SKM-1 treated with dmso at 0.1 percent for 144 hours (cell line): ENCODE measurements around the gene APEX1.

Experiments
- DNase-seq: peaks from one replicate; lab custom pipeline; 2025; ENCODE audit not compliant: unreplicated experiment; lab: John Stamatoyannopoulos, UW

APEX1 gene

DNA sequence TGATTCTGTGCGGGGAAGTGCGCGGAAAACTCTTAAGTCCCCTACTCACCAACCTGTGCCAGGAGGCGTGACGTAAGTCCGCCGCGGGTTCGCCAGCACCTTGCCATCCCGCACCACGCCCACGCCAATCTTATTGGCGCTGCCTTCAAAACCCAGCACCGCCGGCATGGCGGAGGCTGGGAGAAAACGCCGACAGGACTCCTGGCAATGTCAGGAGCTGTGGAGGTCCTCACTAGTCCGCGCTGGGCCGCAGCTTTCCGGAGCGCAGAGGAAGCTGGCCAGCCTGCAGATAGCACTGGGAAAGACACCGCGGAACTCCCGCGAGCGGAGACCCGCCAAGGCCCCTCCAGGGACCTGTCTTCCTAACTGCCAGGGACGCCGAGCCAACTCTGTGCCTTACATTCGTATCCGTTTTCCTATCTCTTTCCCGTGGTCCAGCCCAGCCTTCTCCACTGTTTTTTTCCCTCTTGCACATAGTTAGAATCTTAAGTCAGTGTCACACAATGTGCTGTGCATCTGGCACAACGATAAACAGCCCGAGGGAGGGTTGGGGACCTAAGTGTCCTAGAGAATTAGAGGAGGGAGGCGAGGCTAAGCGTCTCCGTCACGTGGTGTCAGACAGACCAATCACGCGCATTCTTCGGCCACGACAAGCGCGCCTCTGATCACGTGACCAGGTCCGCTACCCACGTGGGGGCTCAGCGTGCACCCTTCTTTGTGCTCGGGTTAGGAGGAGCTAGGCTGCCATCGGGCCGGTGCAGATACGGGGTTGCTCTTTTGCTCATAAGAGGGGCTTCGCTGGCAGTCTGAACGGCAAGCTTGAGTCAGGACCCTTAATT lies at the start of gene APEX1, which contains the start of gene OSGEP:
APEX1 (plus strand) TSS at position 711 of the 839 bp plus-strand sequence. CDS start 420 bp downstream, outside the sequence.
OSGEP (minus strand) TSS at position 297 of the 839 bp plus-strand sequence; CDS start at position 168, 129 bp downstream.
- peak; percentile 86 for DNase-seq

DNA sequence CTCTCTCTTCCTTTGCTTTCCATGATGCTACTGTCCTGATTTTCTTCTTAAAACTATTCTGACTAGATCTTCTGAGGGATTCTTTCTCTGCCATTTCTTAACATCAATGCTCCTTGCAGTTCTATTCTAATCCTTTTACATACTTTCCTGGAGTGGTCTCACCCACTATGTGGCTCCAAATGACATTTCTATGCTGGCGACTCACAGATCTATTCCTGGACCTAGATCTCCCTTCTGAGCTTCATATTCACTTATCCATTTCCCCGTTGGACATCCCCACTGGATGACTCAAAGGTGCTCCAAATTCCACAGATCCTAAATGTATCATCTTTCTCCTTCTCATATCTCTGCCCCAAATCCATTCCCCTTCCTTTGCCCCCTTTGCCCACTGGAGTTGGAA lies 45.8 kb upstream of the APEX1 start:
- no peak for DNase-seq

DNA sequence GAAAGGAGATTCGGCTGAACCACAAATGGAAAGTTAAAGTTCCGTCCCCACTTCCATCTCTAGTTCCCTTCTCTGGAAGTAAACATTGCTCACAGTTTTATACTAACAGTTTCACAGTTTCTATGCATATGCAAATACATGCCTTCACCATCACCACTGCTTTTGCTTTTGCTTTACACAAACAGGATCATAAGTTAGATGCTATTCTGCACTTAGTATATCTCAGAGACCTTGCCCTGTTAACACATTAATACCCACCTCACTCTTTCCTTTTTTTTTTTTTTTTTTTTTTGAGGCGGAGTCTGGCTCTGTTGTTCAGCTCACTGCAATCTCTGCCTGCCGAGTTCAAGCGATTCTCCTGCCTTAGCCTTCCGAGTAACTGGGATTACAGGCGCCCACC lies 42.6 kb upstream of the APEX1 start:
- DNase-seq: no peak

DNA sequence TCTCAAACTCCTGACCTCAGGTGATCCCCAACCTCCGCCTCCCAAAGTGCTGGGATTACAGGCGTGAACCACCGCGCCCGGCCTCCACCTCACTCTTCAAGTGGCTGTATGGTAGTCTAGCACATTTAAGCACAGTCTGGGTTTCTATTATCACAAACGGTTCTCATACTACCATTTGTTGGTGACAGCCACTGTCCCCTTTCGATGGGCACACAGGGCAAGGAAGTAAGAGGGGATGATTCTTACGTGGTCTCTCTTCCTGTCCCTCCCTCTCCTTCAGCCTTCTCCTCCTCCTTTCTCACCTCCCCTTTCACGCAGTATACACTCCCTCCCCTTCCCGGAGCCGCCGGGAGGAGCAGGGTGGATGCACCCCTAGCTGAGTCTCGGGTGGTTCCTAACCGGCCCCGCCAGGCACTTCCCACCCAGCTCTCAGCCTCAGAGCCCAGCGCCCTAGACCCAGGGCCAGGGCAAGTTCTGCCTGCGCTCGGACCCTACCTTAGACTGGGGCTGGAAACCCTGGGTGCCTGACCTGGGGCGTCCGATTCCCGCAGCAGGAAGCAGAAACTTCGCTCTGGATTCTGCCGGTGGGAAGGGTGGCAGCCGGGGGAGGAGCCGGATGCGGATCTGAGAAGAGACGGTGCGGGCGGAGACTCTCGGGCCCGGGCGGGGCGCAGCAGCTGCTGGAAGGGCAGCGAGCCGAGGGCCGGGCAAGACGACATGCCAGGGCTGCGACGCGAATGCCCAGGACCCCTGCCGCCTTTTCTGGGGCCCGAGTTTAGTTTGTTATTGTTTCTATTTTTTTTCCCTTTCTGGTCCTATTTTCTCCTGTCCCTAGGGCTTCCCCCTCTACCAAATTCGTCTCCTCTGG lies 41.9 kb upstream of the APEX1 start, which contains the start of gene TEP1:
TEP1 (minus strand) TSS at position 626 of the 868 bp plus-strand sequence. CDS start 5,062 bp downstream, outside the sequence.
- peak; percentile 15 for DNase-seq

DNA sequence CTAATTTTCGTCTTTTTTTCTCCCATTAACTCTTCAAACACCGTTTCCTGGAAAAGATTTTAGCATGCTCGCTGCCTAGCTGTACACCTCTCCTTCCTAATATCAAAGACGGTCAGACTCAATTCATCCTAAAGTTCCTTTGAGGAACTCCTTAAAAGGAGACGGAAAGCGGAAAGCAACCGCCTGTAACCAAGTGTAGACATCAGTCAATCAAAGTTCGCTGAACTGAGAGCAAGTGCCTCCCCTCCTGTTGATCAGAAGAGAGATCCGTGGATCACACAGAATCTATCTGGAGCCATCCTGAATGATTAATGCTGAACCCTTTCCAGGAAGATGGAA lies 41.3 kb upstream of the APEX1 start:
- DNase-seq: no peak

DNA sequence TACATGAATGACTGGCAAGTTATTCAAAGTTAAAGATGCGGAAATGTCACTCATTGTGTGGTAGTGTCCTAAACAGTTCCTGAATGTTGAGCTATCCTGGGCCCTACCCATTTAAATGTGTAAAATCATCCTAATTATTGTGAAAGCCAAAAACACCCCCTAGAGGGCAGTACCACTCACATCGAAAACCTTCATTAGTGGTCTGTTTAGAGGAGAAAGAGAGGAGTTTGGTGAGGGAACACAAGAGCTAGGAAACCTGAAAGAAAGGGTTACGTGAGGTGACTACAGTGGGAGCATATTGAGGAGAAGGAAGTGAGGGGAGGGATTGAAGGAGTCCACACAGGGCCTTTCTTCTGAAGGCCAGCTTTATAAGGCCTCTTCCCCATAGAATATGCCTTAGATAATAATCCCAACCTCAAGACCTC lies 39.2 kb upstream of the APEX1 start:
- DNase-seq: peak; percentile 42

DNA sequence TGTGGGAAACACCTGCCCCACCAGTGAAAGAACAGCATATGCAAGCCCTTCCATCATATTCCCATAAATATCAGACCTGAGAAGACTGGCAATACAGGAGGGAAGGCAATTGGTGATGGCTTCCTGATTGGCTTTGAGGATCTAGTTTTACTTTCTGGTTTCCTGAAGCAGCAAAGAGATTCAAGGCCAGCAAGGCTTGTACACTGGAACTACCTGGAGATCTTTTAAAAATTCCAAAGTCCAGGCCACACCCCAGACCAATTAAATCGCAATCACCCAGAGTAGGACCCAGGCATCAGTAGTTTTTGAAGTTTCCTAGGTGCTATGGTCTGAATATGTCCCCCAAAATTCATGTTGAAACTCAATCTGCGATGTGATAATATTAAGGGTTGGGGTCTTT lies 38.8 kb upstream of the APEX1 start:
- no peak for DNase-seq

DNA sequence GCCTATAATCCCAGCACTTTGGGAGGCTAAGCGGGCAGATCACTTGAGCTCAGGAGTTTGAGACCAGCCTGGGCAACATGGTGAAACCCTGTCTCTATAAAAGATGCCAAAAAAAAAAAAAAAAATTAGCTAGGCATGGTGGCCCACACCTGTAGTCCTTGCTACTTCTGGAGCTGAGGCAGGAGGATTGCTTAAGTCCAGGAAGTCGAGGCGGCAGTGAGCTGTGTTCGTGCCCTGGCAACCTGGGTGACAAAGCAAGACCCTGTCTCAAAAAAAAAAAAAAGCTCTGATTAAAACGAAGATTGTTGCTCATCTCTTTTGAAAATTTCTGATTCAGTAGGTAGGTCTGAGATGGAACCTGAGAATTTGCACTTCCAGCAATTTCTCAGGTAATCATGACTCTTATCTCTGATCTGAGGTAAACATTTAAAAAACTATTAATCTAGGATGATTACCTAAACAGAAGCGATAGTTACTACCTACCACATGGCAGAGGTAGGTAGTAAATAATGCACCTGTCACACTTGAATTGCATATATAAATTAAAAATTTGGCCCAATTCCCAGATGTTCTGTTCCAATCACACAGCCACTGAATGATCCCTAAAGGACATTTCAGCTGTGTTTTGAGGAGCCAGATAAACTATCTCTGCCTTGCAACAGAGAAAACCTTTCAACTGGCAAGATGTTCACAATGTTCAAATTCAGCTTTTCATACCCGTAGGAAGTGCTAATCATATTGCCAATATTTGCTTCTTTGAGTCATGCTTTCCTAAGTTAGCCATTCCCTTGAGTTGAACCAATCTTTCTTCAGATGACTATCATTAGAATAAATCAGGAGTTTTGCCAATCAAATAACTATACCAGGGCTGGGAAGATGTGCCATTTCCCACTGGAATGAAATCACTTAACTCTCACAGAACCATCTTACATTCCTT lies 37.5 kb upstream of the APEX1 start:
- DNase-seq: no peak

DNA sequence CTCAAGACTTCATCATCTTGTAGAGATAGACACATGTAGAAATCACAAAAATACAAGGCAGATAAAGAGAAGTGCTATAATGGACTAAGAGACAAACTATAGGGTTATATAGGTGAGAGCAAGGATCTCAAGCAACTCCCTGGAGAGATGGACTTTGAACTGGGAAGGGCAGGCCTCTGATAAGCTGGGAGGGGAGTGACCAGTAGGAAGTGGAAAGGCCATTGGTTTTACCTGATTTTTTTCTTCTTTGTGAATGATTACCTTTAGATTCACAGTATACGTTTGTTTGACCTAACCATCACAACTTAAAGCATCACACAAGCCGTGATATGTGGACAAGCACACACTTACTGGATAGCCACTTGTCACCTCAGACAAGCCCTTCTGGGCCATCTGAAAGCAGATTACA lies 36.5 kb upstream of the APEX1 start:
- no peak for DNase-seq

DNA sequence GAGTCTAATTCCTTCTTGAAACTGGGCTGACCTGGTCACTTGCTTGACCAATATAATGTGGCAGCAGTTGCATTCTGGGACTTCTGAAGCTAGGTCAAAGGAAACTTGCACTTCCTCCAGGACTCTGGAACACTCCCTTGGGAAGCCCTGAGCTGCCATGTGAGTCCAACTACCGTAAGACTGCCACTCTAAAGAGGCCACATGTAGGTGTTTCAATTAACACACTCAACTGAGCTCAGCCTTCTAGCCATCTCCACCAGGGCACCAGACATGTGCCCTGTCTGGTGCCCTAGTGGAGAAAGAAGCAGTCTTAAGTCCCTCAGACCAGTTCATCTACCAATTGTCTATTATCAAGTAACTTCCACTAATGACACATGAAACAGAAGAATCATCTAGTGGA lies 35.6 kb upstream of the APEX1 start:
- DNase-seq: no peak

DNA sequence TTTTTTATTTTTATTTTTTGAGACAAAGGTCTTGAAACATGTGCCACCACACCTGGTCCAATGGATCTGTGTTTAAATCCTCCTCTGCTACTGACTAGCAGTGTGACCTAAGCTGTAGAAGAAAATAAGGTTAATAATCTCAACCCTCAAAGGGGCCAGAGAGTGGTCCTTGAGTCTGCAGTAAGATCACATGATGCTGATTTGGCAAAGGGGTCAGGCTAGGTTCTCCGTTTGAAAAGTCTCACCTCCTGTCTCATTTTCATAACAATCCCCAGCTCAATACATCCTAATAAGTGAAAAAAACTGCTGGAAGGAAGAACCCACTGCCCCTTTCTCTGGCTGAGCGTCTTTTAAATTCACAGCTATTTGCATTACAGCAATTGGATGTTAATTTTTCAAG lies 33.8 kb upstream of the APEX1 start:
- DNase-seq: no peak

DNA sequence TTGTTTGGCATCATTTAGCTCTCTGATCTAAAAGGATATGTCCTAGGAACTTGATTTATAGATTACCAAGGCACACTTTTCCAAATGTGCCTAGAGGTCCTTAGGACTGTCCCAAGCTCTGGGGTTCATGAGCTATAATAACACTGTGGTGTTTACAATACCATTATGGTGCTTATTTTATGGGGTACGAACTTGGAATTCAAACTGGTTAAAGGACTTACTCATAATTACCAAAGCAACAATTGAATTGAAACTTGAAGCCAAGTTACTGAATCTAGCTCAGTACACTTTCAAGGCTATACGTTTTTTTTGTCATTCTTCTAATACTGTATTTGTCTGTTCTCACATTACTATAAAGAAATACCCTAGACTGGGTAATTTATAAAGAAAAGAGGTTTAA lies 32.1 kb upstream of the APEX1 start:
- no peak for DNase-seq

DNA sequence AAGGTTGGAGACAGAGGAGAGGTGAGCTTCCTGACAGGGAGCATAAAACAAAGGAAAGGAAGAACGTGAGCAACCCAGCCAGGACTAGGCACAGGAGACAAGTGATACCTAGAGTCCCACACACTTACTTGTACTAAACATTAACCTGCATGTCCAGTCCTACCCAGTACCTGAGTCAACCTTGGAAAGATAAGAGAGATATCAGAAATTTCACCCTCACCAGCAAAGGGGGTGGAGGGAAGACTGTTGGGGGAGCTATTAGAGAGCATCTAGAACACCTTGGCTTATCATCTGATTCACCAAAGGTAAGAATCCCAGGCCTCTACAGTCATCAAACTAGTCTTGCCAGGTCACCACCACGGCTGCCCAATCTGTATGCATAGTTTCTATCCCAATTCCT lies 30.2 kb upstream of the APEX1 start:
- no peak for DNase-seq

DNA sequence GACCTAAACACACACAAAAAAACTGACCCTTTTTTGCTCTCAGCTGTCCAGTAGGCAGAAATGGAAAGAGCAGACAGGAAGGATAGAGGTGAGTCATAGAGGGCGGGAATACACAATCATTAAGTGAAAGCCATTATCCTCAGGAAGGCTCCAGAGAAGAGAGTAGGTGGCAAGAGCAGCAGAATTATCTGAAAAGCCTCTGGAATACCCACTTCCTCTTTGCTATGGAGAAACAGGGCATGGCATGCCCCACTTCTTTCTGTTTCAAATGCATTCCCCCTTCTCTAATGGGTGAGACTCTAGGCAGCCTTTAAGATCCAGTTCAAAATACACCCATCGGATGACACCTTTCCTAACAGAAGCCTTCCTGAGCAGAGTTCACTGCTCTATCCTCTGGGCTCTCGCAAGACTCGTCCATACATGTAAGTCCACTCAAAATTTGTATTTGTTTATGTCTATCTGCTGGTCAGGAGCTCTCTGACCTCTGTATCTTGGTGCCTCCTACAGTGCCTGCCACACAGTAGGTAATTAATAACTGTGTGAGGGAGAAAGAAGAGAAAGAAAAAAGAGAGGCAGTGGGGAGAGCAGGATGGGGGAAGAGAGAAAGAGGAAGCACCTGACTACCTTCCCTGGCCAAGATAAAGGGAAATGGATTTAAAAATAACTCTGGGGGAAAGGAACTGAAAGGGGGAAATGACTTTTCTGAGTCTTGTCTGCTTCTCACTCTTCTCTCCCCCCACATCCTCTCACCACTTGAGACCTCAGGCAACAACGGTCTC lies 27.6 kb upstream of the APEX1 start:
- DNase-seq: peak; percentile 74

DNA sequence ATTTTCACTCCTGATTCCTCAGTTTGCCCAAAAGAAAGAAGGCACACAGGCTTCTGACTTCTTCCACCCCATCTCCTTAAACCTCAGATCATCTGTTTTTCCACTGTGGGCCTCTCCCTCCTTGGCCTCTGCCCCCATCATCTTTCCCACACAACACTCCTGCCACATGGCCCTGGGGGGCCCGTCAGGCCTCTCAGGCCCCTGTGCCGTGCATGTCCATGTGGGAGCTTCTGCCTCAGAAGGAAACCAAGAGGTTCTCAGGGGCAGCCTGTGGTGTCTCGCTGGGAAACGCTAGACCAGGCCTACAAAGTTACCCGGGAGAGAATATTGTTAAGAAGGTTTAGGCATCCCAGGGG lies 27.0 kb upstream of the APEX1 start:
- no peak for DNase-seq

DNA sequence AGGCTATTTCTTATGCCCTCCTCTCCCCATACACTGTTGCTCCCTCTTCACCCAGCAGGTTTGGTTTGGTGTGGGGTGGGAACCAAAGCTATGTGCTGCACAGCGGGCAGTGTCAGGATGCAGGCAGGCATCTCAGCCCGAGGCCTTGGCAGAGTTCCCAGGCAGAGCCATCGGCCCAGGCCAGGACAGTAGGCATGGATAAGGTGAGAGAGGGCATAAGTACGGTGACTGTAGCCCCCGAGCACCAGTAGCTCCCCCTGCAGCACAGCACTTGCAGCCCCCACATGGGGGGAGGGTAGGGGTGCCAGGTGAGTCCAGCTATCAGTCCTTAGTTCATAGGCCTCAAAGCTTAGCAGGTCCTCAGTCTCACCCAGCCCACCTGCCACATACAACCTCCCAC lies 26.2 kb upstream of the APEX1 start:
- DNase-seq: no peak

DNA sequence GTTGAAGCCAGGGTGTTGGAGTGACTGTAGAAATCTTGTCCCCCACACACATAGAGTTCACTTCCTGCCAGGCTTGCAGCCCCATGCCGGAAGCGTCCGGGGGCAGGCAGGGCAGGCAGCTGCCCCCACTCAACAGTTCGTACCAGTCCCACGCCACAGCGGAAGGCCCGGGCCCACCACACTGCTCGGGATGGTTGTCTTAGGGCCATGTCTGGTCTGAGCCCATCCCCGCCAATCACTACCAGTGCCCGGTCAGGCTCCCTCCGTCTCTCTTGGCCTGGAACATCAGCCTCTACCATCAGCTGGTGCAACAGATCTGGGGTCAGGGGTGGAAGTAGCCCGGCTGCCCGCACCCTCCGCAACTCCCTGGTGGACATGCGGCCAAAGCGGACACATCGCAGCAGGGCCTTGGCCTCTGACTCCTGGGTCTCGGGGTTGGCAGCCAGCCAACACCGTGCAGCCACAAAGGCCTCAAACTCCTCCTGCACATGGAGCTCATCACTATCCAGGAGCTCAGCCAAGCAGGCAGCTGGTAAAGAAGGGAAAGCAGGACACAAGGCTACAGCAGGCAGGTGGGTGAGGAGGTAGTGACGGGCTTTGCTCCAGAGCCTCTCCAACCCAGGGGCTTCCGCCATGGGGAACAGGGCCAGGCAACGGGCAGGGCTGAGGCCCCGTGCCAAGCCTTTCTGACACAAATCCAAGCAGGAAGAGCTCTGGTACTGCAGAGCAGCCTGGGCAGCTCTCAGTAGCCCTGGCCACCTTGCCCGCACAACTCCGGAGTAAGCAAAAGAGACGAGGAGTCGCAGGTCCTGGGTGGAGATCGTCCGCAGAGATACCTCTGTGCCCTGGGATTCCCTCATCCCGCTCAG lies 25.0 kb upstream of the APEX1 start:
- DNase-seq: no peak

DNA sequence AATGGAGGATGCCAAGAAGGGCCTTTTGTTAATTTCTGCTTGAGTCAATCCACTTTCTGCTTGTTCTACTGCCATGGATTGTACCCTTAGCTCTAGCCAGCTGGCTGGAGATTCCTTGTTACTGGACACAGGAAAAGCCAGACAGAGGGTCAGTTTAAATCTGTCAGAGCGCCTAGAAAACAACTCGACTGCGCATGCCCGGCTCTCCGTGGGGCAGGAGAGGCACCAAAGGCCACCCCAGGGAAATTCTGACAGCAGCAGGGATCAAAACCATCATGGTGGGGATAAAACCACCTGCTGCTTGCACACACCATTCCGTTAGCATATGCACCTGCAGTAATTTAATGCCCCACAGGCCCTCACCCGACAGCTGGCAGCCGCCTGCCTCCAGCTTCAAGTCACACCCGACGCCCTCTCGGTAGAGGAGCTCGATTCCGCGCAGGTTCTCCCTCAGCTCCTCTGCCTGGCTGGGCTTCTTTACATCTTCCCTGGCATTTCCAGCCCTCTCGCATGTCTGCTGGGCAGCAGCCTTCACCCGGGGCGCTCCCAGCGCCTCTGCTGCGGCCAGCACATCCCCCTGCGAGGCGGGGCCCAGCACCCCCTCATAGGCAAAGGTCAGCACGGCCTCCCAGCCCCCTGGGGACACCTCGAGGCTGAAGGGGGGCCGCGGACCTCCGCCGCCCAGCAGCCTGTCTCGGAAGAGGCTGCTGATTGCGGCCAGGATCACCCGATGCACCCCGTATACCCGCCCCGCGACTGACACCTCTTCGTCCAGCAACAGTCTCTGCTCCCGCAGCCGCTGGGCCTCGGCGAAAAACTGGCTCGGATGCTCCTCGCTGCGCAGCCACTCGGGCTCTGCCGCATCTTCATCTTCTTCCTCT lies 20.1 kb upstream of the APEX1 start:
- DNase-seq: no peak
